Vagina (tissue), 2 donors: ENCODE data around the gene TLCD2. TPM values are rescaled to one million over a fixed set of nuclear protein-coding genes. Genes with fewer than 3 reads are reported as not detected.

Source experiments
- DNase-seq, 2 donors: peaks; one replicate each; pipeline ENCODE4 v3.0.0-alpha.2; 2017; ENCODE audit errors: extremely low spot score in 2 of 2
- H3K27ac ChIP-seq: fragments of 200-600 bp; sonication (generic); one replicate; pipeline ENCODE4 v1.5.1; 2019
- H3K27me3 ChIP-seq: fragments of 200-600 bp; sonication (generic); one replicate; pipeline ENCODE4 v1.5.1; 2019
- H3K36me3 ChIP-seq, 2 donors: fragments of 200-600 bp; sonication (generic); one replicate each; pipeline ENCODE4 v1.5.1; 2017 to 2019
- H3K4me1 ChIP-seq: fragments of 200-600 bp; sonication (generic); one replicate; pipeline ENCODE4 v1.5.1; 2019
- H3K4me3 ChIP-seq, 2 donors: fragments of 200-600 bp; sonication (generic); 1 replicate in 1 of 2; 2 replicates in 1 of 2; pipeline ENCODE4 v1.5.1; 2016 to 2019
- H3K9me3 ChIP-seq: fragments of 200-600 bp; sonication (generic); one replicate; pipeline ENCODE4 v1.5.1; 2019
- CTCF ChIP-seq, 3 experiments: fragments of 450-650 bp in 2 of 3; fragments of 200-600 bp in 1 of 3; sonication (generic) in 1 of 3; IDR thresholded peaks; one replicate each; pipeline ENCODE4 v1.5.1; 2017 to 2019; ENCODE audit warnings: antibody characterized with exemption in 3 of 3, mild to moderate bottlenecking in 2 of 3, moderate library complexity in 2 of 3
- POLR2A ChIP-seq, 2 donors: fragments of 450-650 bp; IDR thresholded peaks; one replicate each; pipeline ENCODE4 v1.6.1; 2017; ENCODE audit warnings: antibody characterized with exemption in 2 of 2, mild to moderate bottlenecking in 2 of 2, moderate library complexity in 2 of 2
- POLR2AphosphoS5 ChIP-seq, 2 donors: sonication (generic); formaldehyde crosslinking; IDR thresholded peaks; one replicate each; pipeline ENCODE4 v1.9.0; 2017; ENCODE audit warnings: antibody characterized with exemption in 2 of 2, mild to moderate bottlenecking in 2 of 2, low read depth in 1 of 2; ENCODE audit not compliant: insufficient read depth in 1 of 2
- intact Hi-C: fragments of 100-400 bp; cut with DNase I; formaldehyde crosslinking; loops from one replicate; pipeline ENCODE4 v1.15.1; 2023
- total RNA-seq: library from RNA; depleted of rRNA; stranded (reverse); fragments of >200 nt; gene quantifications from one replicate; pipeline ENCODE4 v1.2.3, GENCODE V29; 2016

Gene TLCD2
- total RNA-seq, 1 donor from 2014 or later = 10.8 TPM

DNA sequence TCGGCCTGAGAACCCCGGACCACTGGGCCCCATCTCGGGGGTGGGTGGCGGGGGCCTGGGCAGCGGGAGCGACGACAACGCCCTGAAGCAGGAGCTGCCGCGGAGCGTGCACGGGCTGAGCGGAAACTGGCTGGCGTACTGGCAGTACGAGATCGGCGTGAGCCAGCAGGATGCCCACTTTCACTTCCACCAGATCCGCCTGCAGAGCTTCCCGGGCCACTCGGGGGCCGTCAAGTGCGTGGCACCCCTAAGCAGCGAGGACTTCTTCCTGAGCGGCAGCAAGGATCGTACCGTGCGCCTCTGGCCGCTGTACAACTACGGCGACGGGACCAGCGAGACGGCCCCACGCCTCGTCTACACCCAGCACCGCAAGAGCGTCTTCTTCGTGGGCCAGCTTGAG, 23.6 kb upstream of the TLCD2 start:
- Histone ChIP-seq H3K4me1 (peaks cover 54% of the 10 kb centered on the region), H3K27ac (no peak overlapping the region), H3K27me3 (no peaks in the 10 kb centered on the region), H3K4me3 (no peak overlapping the region), H3K36me3 (peaks cover 0 to 23% of the 10 kb centered on the region in 2 donors), H3K9me3 (no peaks in the 10 kb centered on the region)
- TF ChIP-seq CTCF (IDR thresholded peaks at IDR 0.05) (no peak), POLR2AphosphoS5 (IDR thresholded peaks at IDR 0.05; ENCODE audit: insufficient read depth in 1 of 2, low read depth in 1 of 2) (no peak), POLR2A (IDR thresholded peaks at IDR 0.05) (no peak)
- intact Hi-C loops = no loop called here
- no peak for DNase-seq

DNA sequence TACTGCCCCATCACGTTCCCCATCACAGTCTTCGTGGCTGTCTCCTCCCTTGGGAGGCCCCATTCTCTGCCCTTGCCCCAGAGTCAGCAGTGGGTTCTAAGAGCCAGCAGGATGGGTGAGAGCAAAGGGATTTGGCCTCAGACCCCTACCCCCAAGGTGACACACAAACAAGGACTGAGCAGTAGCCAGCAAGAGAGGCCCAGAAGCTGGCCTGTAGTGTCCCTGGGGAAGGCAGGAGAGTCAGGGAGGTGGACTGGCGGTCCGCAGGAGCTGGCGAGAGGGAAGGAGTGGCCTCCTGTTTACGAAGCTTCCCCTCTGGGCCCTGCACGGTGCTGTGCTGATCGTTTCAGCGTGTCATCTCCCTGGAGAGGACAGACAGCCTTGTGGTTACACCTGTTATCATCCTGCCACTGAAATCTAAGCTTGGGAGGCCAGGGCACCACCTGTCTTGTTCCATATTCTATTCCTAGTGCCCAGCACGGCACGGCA, 22.7 kb upstream of the TLCD2 start:
- intact Hi-C loops = no loop called here
- Histone ChIP-seq H3K36me3 (peaks cover 0 to 22% of the 10 kb centered on the region in 2 donors), H3K9me3 (no peaks in the 10 kb centered on the region), H3K27me3 (no peaks in the 10 kb centered on the region), H3K4me3 (no peak overlapping the region), H3K4me1 (peaks cover 62% of the 10 kb centered on the region), H3K27ac (peak overlapping the region; percentile 20)
- TF ChIP-seq POLR2A (IDR thresholded peaks at IDR 0.05) (no peak), POLR2AphosphoS5 (IDR thresholded peaks at IDR 0.05; ENCODE audit: insufficient read depth in 1 of 2, low read depth in 1 of 2) (no peak), CTCF (IDR thresholded peaks at IDR 0.05) (no peak)
- DNase-seq = no peak

DNA sequence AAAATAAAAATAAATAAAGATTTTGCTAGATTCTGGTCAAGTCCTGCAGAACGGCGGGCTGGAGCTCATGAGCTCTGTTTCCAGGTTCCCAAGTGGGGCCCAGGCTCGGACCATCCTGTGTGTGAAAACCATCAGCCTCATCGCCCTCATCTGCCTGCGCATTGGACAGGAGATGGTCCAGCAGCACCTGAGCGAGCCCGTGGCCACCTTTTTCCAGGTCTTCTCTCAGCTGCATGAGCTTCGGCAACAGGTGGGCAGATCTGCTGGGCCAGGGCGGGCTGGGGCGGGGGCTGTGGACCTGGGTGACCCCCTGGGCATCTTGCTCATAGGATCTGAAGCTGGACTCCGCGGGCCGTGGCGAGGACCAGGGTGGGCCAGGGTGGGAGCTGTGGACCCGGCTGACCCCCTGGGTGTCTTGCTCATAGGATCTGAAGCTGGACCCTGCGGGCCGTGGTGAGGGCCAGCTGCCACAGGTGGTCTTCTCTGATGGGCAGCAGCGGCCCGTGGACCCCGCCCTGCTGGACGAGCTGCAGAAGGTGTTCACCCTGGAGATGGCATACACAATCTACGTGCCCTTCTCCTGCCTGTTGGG, 22.2 kb upstream of the TLCD2 start:
- Histone ChIP-seq H3K4me3 (no peak overlapping the region), H3K27ac (peak overlapping the region; percentile 20), H3K36me3 (peaks cover 0 to 25% of the 10 kb centered on the region in 2 donors), H3K9me3 (no peaks in the 10 kb centered on the region), H3K4me1 (peaks cover 61% of the 10 kb centered on the region), H3K27me3 (no peaks in the 10 kb centered on the region)
- TF ChIP-seq CTCF (IDR thresholded peaks at IDR 0.05) = no peak
- DNase-seq = no peak
- intact Hi-C loops = no loop called here

GRCh38 chr17:1731194-1731506, 21.0 kb upstream of the TLCD2 start:
- Histone ChIP-seq H3K27ac (peak overlapping the region; percentile 98), H3K9me3 (no peaks in the 10 kb centered on the region), H3K27me3 (no peaks in the 10 kb centered on the region), H3K36me3 (peaks cover 0 to 37% of the 10 kb centered on the region in 2 donors), H3K4me1 (peaks cover 61% of the 10 kb centered on the region), H3K4me3 (peak overlapping the region; percentile 32)
- no peak for DNase-seq
- intact Hi-C loops = no loop called here
- TF ChIP-seq POLR2A (IDR thresholded peaks at IDR 0.05) = peak in 1 of 2 donors; percentile 28
- TF ChIP-seq CTCF (IDR thresholded peaks at IDR 0.05) = no peak
- peak in 1 of 2 donors; percentile 88 for TF ChIP-seq POLR2AphosphoS5 (IDR thresholded peaks at IDR 0.05; ENCODE audit: insufficient read depth in 1 of 2, low read depth in 1 of 2)

DNA sequence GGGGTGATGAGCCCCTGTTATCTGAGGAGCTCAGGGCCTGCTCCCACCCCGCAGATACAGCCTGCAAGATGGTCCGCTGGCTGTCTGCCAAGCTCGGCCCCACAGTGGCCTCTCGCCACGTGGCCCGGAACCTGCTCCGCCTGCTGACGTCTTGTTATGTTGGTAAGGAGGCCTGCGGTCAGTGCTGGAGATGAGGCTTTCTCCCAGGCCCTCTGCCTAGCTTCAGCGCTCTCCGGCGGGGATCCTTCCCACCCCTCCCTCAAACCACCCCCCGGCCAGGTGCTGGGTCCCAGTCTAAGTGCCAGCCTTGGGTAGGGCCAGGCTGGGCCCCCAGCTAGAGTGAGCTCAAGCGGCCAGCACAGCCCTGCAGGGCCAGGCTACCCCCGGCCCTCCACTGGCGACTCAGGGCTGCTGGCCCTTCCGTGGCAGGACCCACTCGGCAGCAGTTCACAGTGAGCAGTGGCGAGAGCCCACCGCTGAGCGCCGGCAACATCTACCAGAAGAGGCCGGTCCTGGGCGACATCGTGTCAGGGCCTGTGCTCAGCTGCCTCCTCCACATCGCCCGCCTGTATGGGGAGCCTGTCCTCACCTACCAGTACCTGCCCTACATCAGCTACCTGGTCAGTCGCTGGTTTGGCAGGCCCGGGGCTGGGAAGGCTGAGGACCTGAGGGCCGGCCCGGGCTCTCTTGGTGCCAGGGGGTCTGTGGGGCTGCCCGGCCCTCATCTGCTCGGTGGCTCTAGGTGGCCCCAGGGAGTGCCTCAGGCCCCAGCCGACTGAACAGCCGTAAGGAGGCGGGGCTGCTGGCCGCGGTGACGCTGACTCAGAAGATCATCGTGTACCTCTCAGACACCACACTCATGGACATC, 20.4 kb upstream of the TLCD2 start:
- H3K9me3 ChIP-seq = no peaks in the 10 kb centered on the region
- H3K27ac ChIP-seq = peak overlapping the region; percentile 98
- H3K4me1 ChIP-seq = peaks cover 61% of the 10 kb centered on the region
- intact Hi-C loops = no loop called here
- TF ChIP-seq CTCF (IDR thresholded peaks at IDR 0.05) (no peak), POLR2AphosphoS5 (IDR thresholded peaks at IDR 0.05; ENCODE audit: insufficient read depth in 1 of 2, low read depth in 1 of 2) (peak in 1 of 2 donors; percentile 73), POLR2A (IDR thresholded peaks at IDR 0.05) (peak in 1 of 2 donors; percentile 44)
- H3K27me3 ChIP-seq = no peaks in the 10 kb centered on the region
- H3K36me3 ChIP-seq = peaks cover 0 to 42% of the 10 kb centered on the region in 2 donors
- H3K4me3 ChIP-seq = peak overlapping the region; percentile 32
- peak in 1 of 2 donors; percentile 97 for DNase-seq
